Endothelial cell (in vitro differentiated cells): ENCODE data around the gene TSPAN9. TPM values are rescaled to one million over a fixed set of nuclear protein-coding genes. Genes with fewer than 3 reads are reported as not detected.

Source experiments
- DNase-seq: peaks from one replicate; pipeline ENCODE4 v3.0.0; 2021; ENCODE audit warnings: low spot score
- H3K27ac Mint-ChIP-seq: one replicate; pipeline ENCODE4 v1.8.0; 2021; ENCODE audit warnings: mixed read lengths, inconsistent platforms; ENCODE audit not compliant: unreplicated experiment
- H3K27me3 Mint-ChIP-seq: one replicate; pipeline ENCODE4 v1.8.0; 2021; ENCODE audit warnings: mild to moderate bottlenecking, moderate library complexity, mixed read lengths, inconsistent platforms; ENCODE audit not compliant: unreplicated experiment
- H3K36me3 Mint-ChIP-seq: one replicate; pipeline ENCODE4 v1.8.0; 2021; ENCODE audit warnings: mild to moderate bottlenecking, low read depth, mixed read lengths, inconsistent platforms; ENCODE audit not compliant: unreplicated experiment
- H3K4me1 Mint-ChIP-seq: one replicate; pipeline ENCODE4 v1.8.0; 2021; ENCODE audit warnings: mild to moderate bottlenecking, mixed read lengths, inconsistent platforms; ENCODE audit not compliant: unreplicated experiment
- H3K4me3 Mint-ChIP-seq: one replicate; pipeline ENCODE4 v1.8.0; 2021; ENCODE audit warnings: mild to moderate bottlenecking, mixed read lengths, inconsistent platforms; ENCODE audit not compliant: unreplicated experiment
- H3K9me3 Mint-ChIP-seq: one replicate; pipeline ENCODE4 v1.8.0; 2021; ENCODE audit warnings: mixed read lengths, inconsistent platforms; ENCODE audit not compliant: unreplicated experiment
- CTCF ChIP-seq: fragments of 200-600 bp; sonication (generic); IDR thresholded peaks from one replicate; pipeline ENCODE4 v1.5.0; 2021; ENCODE audit warnings: antibody characterized with exemption; ENCODE audit not compliant: unreplicated experiment
- total RNA-seq: library from RNA; stranded (reverse); fragmentation: NEBNext Ultra II Directional; extraction: Animal tissue kit (Norgen Biotek cat#: 25700); gene quantifications from one replicate; pipeline ENCODE4 v1.2.1, GENCODE V29; 2021; ENCODE audit not compliant: unreplicated experiment

The TSPAN9 gene
- total RNA-seq, 1 donor from 2014 or later, result 116 TPM

GRCh38 chr12:3184485-3184884, 107.3 kb downstream of the TSPAN9 start:
- no peak for DNase-seq
- TF ChIP-seq CTCF, result no peak

GRCh38 chr12:3185260-3185870, 108.2 kb downstream of the TSPAN9 start:
- Mint-ChIP-seq H3K27me3 (peaks cover 13% of the 10 kb centered on the region), H3K27ac (no peak overlapping the region), H3K36me3 (peaks cover 10% of the 10 kb centered on the region), H3K4me3 (no peak overlapping the region), H3K4me1 (peaks cover 44% of the 10 kb centered on the region), H3K9me3 (no peaks in the 10 kb centered on the region)
- TF ChIP-seq CTCF, result no peak
- DNase-seq, result no peak

More at GRCh38 chr12:3184485-3184884, 107.3 kb downstream of the TSPAN9 start:
- peaks cover 10% of the 10 kb centered on the region for H3K36me3 Mint-ChIP-seq
- peaks cover 48% of the 10 kb centered on the region for H3K4me1 Mint-ChIP-seq
- H3K27me3 Mint-ChIP-seq, result peaks cover 13% of the 10 kb centered on the region
- no peaks in the 10 kb centered on the region for H3K9me3 Mint-ChIP-seq
- no peak overlapping the region for H3K4me3 Mint-ChIP-seq
- no peak overlapping the region for H3K27ac Mint-ChIP-seq

GRCh38 chr12:3186546-3187215, 109.5 kb downstream of the TSPAN9 start:
- Mint-ChIP-seq H3K27ac (peak overlapping the region; percentile 21), H3K27me3 (peaks cover 14% of the 10 kb centered on the region), H3K36me3 (peaks cover 12% of the 10 kb centered on the region)

GRCh38 chr12:3187846-3188770, 110.9 kb downstream of the TSPAN9 start:
- Mint-ChIP-seq H3K36me3 (peaks cover 18% of the 10 kb centered on the region), H3K27me3 (peaks cover 26% of the 10 kb centered on the region), H3K4me3 (no peak overlapping the region), H3K9me3 (no peaks in the 10 kb centered on the region), H3K4me1 (peaks cover 52% of the 10 kb centered on the region), H3K27ac (no peak overlapping the region)
- no peak for DNase-seq
- no peak for TF ChIP-seq CTCF

More at GRCh38 chr12:3186546-3187215, 109.5 kb downstream of the TSPAN9 start:
- Mint-ChIP-seq H3K9me3 (no peaks in the 10 kb centered on the region), H3K4me3 (no peak overlapping the region), H3K4me1 (peaks cover 45% of the 10 kb centered on the region)
- DNase-seq, result no peak
- TF ChIP-seq CTCF, result no peak
